H1 (cell line): Measurements from ENCODE around the gene ADGRB2. TPM values are rescaled to one million over a fixed set of nuclear protein-coding genes. Genes with fewer than 3 reads are reported as not detected.

Experiments
- CTCF ChIA-PET: fragments of 300-600 bp; sonication (Branson Sonifier 250); formaldehyde crosslinking; loops from one replicate; lab custom pipeline; 2021; ENCODE audit not compliant: partially characterized antibody; lab: Charles Lee
- POLR2A ChIA-PET: fragments of 300-600 bp; sonication (Branson Sonifier 250); formaldehyde crosslinking; loops from one replicate; lab custom pipeline; 2021; ENCODE audit warnings: inconsistent platforms; ENCODE audit not compliant: partially characterized antibody; lab: Charles Lee
- DNase-seq, 2 experiments: peaks; one replicate each; pipeline versions ENCODE4 v3.0.0 to v3.0.0-alpha.2; 2010 to 2022; ENCODE audit warnings: low spot score in 2 of 2, low read depth in 1 of 2, mixed read lengths in 1 of 2
- FAIRE-seq: peaks from 2 replicates; lab custom pipeline; 2011; peaks lifted over from hg19 to GRCh38; lab: Jason Lieb, UNC
- H2AFZ ChIP-seq: 2 replicates; pipeline ENCODE4 v1.8.1; 2012; ENCODE audit warnings: low read length, inconsistent platforms
- H2AK5ac ChIP-seq: 2 replicates; pipeline ENCODE4 v1.6.1; 2013; ENCODE audit warnings: low read depth, low read length
- H2BK120ac ChIP-seq: replicated peaks from 2 replicates; pipeline ENCODE3; 2013; ENCODE audit warnings: low read depth, low read length, inconsistent platforms
- H2BK12ac ChIP-seq: 2 replicates; pipeline ENCODE4 v1.6.1; 2013; ENCODE audit warnings: low read depth, low read length
- H2BK15ac ChIP-seq: 2 replicates; pipeline ENCODE4 v1.6.1; 2013; ENCODE audit warnings: low read length
- H2BK20ac ChIP-seq: 2 replicates; pipeline ENCODE4 v1.6.1; 2013; ENCODE audit warnings: low read length
- H2BK5ac ChIP-seq: 2 replicates; pipeline ENCODE4 v1.6.1; 2013; ENCODE audit warnings: low read depth, low read length
- H3K14ac ChIP-seq: 2 replicates; pipeline ENCODE4 v1.6.1; 2013; ENCODE audit warnings: inconsistent platforms; ENCODE audit not compliant: insufficient read length
- H3K18ac ChIP-seq: 2 replicates; pipeline ENCODE4 v1.6.1; 2013; ENCODE audit warnings: low read length; ENCODE audit errors: extremely low read depth
- H3K23ac ChIP-seq: 2 replicates; pipeline ENCODE4 v1.6.1; 2013; ENCODE audit warnings: inconsistent platforms; ENCODE audit not compliant: insufficient read length
- H3K23me2 ChIP-seq: 2 replicates; pipeline ENCODE4 v1.6.1; 2013; ENCODE audit warnings: low read depth, low read length
- H3K27ac ChIP-seq: 2 replicates; pipeline ENCODE4 v1.6.1; 2011; ENCODE audit warnings: low read depth, low read length, inconsistent platforms
- H3K27me3 ChIP-seq, 4 experiments: replicated peaks in 1 of 4; 1 replicate in 1 of 4; 2 replicates in 3 of 4; pipeline versions ENCODE4 v1.6.1 to v1.8.1; 2011 to 2013; ENCODE audit warnings: low read length in 3 of 4, mild to moderate bottlenecking in 3 of 4, inconsistent platforms in 2 of 4, mixed read lengths in 2 of 4, moderate library complexity in 1 of 4; ENCODE audit not compliant: control insufficient read depth in 3 of 4, insufficient read depth in 3 of 4; ENCODE audit errors: extremely low read depth in 1 of 4
- H3K36me3 ChIP-seq, 4 experiments: 2 replicates each; pipeline versions ENCODE4 v1.6.1 to v1.8.1; 2011 to 2013; ENCODE audit warnings: mild to moderate bottlenecking in 4 of 4, low read length in 3 of 4, moderate library complexity in 2 of 4, control low read depth in 1 of 4, inconsistent platforms in 1 of 4; ENCODE audit not compliant: insufficient read depth in 4 of 4, control insufficient read depth in 2 of 4
- H3K4ac ChIP-seq: replicated peaks from 2 replicates; pipeline ENCODE3; 2013; ENCODE audit warnings: low read length, low read depth, mixed read lengths, inconsistent platforms; ENCODE audit not compliant: insufficient read length
- H3K4me1 ChIP-seq, 4 experiments: replicated peaks in 1 of 4; 1 replicate in 1 of 4; 2 replicates in 3 of 4; pipeline versions ENCODE4 v1.6.1 to v1.8.1; 2011 to 2013; ENCODE audit warnings: low read length in 3 of 4, inconsistent platforms in 2 of 4, mixed read lengths in 1 of 4; ENCODE audit not compliant: insufficient read depth in 4 of 4, control insufficient read depth in 3 of 4
- H3K4me2 ChIP-seq, 2 experiments: 2 replicates each; pipeline versions ENCODE4 v1.6.1 to v1.8.1; 2011 to 2013; ENCODE audit warnings: low read depth in 2 of 2, low read length in 2 of 2, control low read depth in 1 of 2, inconsistent platforms in 1 of 2, mild to moderate bottlenecking in 1 of 2; ENCODE audit not compliant: insufficient read depth in 1 of 2
- H3K4me3 ChIP-seq, 4 experiments: fragments of 200-600, 300-600 bp in 1 of 4; sonication (generic), shearing (Covaris generic), sonication (Bioruptor Twin) in 1 of 4; 2 replicates each; pipeline versions ENCODE4 v1.5.1 to v1.8.1; 2011 to 2016; ENCODE audit warnings: low read length in 4 of 4, low read depth in 3 of 4, control low read depth in 2 of 4, inconsistent platforms in 2 of 4, mild to moderate bottlenecking in 2 of 4, mixed read lengths in 1 of 4, moderate library complexity in 1 of 4; ENCODE audit not compliant: insufficient read depth in 2 of 4; ENCODE audit errors: extremely low read depth in 1 of 4
- H3K56ac ChIP-seq: replicated peaks from 2 replicates; pipeline ENCODE3; 2013; ENCODE audit warnings: low read depth, mild to moderate bottlenecking, mixed read lengths, low read length, inconsistent platforms; ENCODE audit not compliant: insufficient read length
- H3K79me1 ChIP-seq: 2 replicates; pipeline ENCODE4 v1.6.1; 2013; ENCODE audit warnings: low read depth, low read length, control low read depth
- H3K79me2 ChIP-seq, 2 experiments: 2 replicates each; pipeline versions ENCODE4 v1.6.1 to v1.8.1; 2012 to 2013; ENCODE audit warnings: low read length in 2 of 2, mild to moderate bottlenecking in 2 of 2, inconsistent platforms in 1 of 2; ENCODE audit not compliant: insufficient read depth in 2 of 2, control insufficient read depth in 1 of 2
- H3K9ac ChIP-seq, 4 experiments: replicated peaks in 1 of 4; 1 replicate in 1 of 4; 2 replicates in 3 of 4; pipeline versions ENCODE4 v1.6.1 to v1.8.1; 2011 to 2013; ENCODE audit warnings: low read depth in 3 of 4, low read length in 3 of 4, control low read depth in 2 of 4, mild to moderate bottlenecking in 2 of 4, moderate library complexity in 2 of 4, inconsistent platforms in 1 of 4; ENCODE audit errors: extremely low read depth in 1 of 4
- H3K9me3 ChIP-seq, 2 experiments: 2 replicates each; pipeline versions ENCODE4 v1.6.1 to v1.8.1; 2012 to 2013; ENCODE audit warnings: mild to moderate bottlenecking in 2 of 2, moderate library complexity in 2 of 2, control low read depth in 1 of 2, inconsistent platforms in 1 of 2, low read depth in 1 of 2, low read length in 1 of 2, mixed read lengths in 1 of 2; ENCODE audit not compliant: insufficient read depth in 2 of 2
- H4K20me1 ChIP-seq, 2 experiments: replicated peaks in 1 of 2; 2 replicates each; pipeline versions ENCODE3 to v1.8.1; 2011 to 2013; ENCODE audit warnings: inconsistent platforms in 2 of 2, low read length in 2 of 2, mild to moderate bottlenecking in 1 of 2; ENCODE audit not compliant: insufficient read depth in 2 of 2, control insufficient read depth in 1 of 2
- H4K5ac ChIP-seq: 2 replicates; pipeline ENCODE4 v1.6.1; 2013; ENCODE audit warnings: low read length, low read depth, mixed read lengths, inconsistent platforms; ENCODE audit not compliant: insufficient read length
- H4K8ac ChIP-seq: 2 replicates; pipeline ENCODE4 v1.8.0; 2013; ENCODE audit warnings: mild to moderate bottlenecking, moderate library complexity, low read length, inconsistent platforms; ENCODE audit not compliant: insufficient read depth; ENCODE audit errors: extremely low read depth
- H4K91ac ChIP-seq: replicated peaks from 2 replicates; pipeline ENCODE3; 2013; ENCODE audit warnings: low read length, mixed read lengths, inconsistent platforms; ENCODE audit not compliant: insufficient read length
- KDM5A ChIP-seq: fragments of 200-600 bp; IDR thresholded peaks from 2 replicates; pipeline ENCODE4 v1.7.1; 2012; ENCODE audit warnings: mild to moderate bottlenecking, low read length, inconsistent platforms, mixed read lengths
- SIN3A ChIP-seq, 2 experiments: IDR thresholded peaks in 1 of 2; conservative IDR thresholded peaks in 1 of 2; 2 replicates each; pipeline ENCODE4 v1.6.1; 2011 to 2012; ENCODE audit warnings: low read length in 2 of 2, improper control_type of control experiment in 1 of 2, low read depth in 1 of 2, mild to moderate bottlenecking in 1 of 2
- SRF ChIP-seq: IDR thresholded peaks from 2 replicates; pipeline ENCODE4 v1.6.1; 2011; ENCODE audit warnings: mild to moderate bottlenecking, low read depth, low read length, moderate library complexity
- TAF1 ChIP-seq: IDR thresholded peaks from 2 replicates; pipeline ENCODE4 v1.6.1; 2011; ENCODE audit warnings: mild to moderate bottlenecking, low read depth, low read length
- WGBS, 2 experiments: shearing (Covaris generic) in 1 of 2; methylation state at CpG; one replicate each; pipeline versions ENCODE4 v1.1.6 to v1.1.7; 2013 to 2015; ENCODE audit warnings: low lambda C conversion rate in 2 of 2, mixed read lengths in 2 of 2, inconsistent platforms in 1 of 2, low coverage in 1 of 2, missing lambda C conversion rate in 1 of 2; ENCODE audit not compliant: insufficient replicate concordance in 2 of 2, insufficient coverage in 1 of 2, insufficient read length in 1 of 2; ENCODE audit errors: extremely low coverage in 1 of 2, missing lambda C conversion rate in 1 of 2; 5-methylcytosine and 5-hydroxymethylcytosine counted together
- polyA plus RNA-seq, 7 experiments: library from polyadenylated mRNA; depleted of rRNA in 3 of 7; stranded (reverse) in 5 of 7; unstranded in 2 of 7; fragments of >200 nt in 5 of 7; fragments of 200-250 nt in 2 of 7; gene quantifications; 1 replicate in 5 of 7; 2 replicates in 1 of 7; 4 replicates in 1 of 7; pipeline versions ENCODE4 v1.2.1 to v1.2.3, GENCODE V29; 2011 to 2013; ENCODE audit warnings: missing spikeins in 2 of 7, mixed read lengths in 2 of 7
- total RNA-seq: library from RNA; stranded (reverse); fragmentation: NEBNext Ultra II Directional; extraction: Animal tissue kit (Norgen Biotek cat#: 25700); gene quantifications from 2 replicates; pipeline ENCODE4 v1.2.1, GENCODE V29; 2021

ADGRB2 gene
- total and polyA plus RNA-seq, 2 of the 8 experiments (the other 6 are each of a cell fraction or from before 2014, with no cell fraction given) = 15.6 to 26.2 TPM

DNA sequence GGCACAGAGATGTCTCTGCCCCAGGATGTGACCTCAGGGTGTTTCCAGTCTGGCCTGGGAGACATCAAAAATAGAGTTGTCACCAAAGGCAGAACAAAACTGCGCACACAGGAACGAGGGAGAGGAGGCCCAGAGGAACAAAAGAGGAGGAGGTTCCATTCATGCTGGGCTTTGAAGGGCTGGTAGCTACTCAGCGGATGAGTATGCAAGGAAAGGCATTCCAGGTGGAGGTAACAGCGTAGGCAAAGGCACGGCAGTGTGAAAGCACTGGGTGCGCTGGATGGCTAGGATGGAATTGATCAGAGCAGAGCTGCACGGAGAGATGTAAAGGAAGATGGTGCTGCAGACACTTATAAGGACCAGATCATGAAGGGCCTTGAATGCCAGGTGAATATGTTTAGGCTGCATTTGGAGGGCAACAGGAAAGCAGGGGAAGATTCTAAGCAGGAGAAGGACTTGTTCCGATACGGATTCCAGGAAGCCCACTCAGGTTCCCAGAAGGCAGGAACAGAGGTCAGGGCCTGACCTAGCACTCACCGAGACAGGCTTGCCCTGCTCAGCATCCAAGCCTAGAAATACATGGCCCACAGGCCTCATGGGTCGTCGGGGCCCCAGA, 66.7 kb downstream of the ADGRB2 start:
- Histone ChIP-seq H3K36me3 (no peaks in the 10 kb centered on the region), H2BK15ac (no peak overlapping the region), H2BK12ac (no peak overlapping the region), H2BK20ac (no peak overlapping the region), H3K18ac (no peak overlapping the region), H3K79me2 (no peaks in the 10 kb centered on the region), H4K91ac (no peak overlapping the region), H3K27ac (no peak overlapping the region), H3K23ac (no peak overlapping the region), H3K4me1 (peaks cover 0 to 7% (median 3%) of the 10 kb centered on the region in 4 experiments; a peak in 3 of 7 replicates), H3K4ac (no peak overlapping the region), H2BK120ac (no peak overlapping the region), H4K8ac (no peak overlapping the region), H2AFZ (no peak overlapping the region), H3K9me3 (no peaks in the 10 kb centered on the region), H2AK5ac (no peak overlapping the region), H3K4me3 (no peak overlapping the region), H2BK5ac (no peak overlapping the region; the same call in 1 of the 2 replicates), H3K79me1 (no peaks in the 10 kb centered on the region), H3K23me2 (no peaks in the 10 kb centered on the region), H3K14ac (no peak overlapping the region), H3K27me3 (no peaks in the 10 kb centered on the region)
- no peak for FAIRE-seq
- POLR2A ChIA-PET = interaction anchor here (0.6 to 1.3 kb wide), 4 partner anchors 8 to 883 kb away, joined by 3 read pairs; no protein-coding TSS in a partner anchor
- TF ChIP-seq TAF1 = no peak
- no peak for TF ChIP-seq SIN3A (conservative IDR thresholded peaks at IDR 0.05 in 1 of 2, IDR thresholded peaks at IDR 0.05 in 1 of 2; ENCODE audit: low read depth in 1 of 2, low read length in 2 of 2)
- no peak for TF ChIP-seq SRF
- no peak for TF ChIP-seq KDM5A
- TF ChIP-seq, all 59 proteins: peak for 0
- no peaks in the 10 kb centered on the region for H4K20me1 ChIP-seq
- no peak overlapping the region for H3K56ac ChIP-seq
- H4K5ac ChIP-seq = no peak overlapping the region
- WGBS, 2 experiments = 86% methylated on average over 12 of the region's 12 CpGs; no CpG with 5 or more reads in 1 of the 2 experiments
- no peak overlapping the region for H3K4me2 ChIP-seq
- H3K9ac ChIP-seq = no peak overlapping the region
- DNase-seq = no peak
- CTCF ChIA-PET = interaction anchor here (0.7 to 5.3 kb wide), 10 partner anchors 8 to 92 kb away, joined by 3 to 31 read pairs (median 10); partner anchors contain the start of gene ADGRB2
